NOMO-1 treated with dmso at 0.1 percent for 144 hours (cell line): Measurements from ENCODE around the gene ANKRD11.
"Not testable (repeated sequence)": the region's sequence is repeated elsewhere in the genome, so short reads cannot be mapped to it uniquely, and the experiment has no call there.

ENCODE experiments used
- DNase-seq: peaks from one replicate; lab custom pipeline; 2025; ENCODE audit not compliant: unreplicated experiment; lab: John Stamatoyannopoulos, UW

The ANKRD11 gene

GRCh38 chr16:89248196-89248982 lies 242.0 kb downstream of the ANKRD11 start:
- DNase-seq, result no peak

GRCh38 chr16:89247734-89248075 lies 242.7 kb downstream of the ANKRD11 start:
- DNase-seq, result not testable (repeated sequence)

DNA sequence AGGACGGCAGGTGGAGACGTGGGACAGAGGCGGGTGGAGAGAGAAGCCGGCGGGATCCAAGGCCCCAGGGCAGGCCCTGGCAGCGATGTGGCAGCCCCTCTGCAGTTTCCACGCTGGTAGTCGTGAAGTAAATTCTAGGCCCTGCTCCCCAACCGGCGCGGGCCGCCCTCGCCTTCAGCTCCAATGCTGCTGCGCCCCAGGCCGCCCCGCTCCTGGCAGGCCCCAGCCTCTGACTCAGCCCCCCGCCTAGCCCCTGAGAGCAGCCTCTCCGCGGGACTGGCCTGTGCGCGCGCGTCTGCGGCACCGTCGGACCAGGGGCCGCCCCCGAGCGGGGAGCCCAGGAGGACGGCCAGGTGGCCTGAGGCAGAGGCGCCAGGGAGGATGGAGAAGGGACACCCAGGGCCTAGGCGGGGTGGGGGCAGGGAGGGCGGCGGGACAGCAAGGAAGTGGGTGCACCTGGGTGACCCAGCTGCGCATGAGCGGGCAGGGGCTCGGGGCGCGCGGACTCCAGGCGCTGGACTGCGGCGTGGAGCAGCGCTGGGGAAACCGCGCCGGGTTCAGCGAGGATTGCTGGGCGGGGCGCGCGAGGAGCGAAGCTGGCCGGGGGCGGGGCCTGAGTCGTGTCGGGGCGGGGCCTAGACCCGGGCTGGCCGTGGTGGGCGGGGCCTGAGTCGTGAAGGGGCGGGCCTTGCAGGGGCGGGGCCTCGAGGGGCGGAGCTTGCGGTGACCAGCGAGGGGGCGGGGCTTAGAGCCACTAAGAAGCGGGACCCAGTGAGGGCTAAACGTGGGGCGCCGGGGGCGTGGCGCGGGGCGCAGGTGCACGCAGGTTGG lies 243.2 kb downstream of the ANKRD11 start:
- DNase-seq, result peak; percentile 38

GRCh38 chr16:89246383-89246902 lies 243.9 kb downstream of the ANKRD11 start:
- no peak for DNase-seq

DNA sequence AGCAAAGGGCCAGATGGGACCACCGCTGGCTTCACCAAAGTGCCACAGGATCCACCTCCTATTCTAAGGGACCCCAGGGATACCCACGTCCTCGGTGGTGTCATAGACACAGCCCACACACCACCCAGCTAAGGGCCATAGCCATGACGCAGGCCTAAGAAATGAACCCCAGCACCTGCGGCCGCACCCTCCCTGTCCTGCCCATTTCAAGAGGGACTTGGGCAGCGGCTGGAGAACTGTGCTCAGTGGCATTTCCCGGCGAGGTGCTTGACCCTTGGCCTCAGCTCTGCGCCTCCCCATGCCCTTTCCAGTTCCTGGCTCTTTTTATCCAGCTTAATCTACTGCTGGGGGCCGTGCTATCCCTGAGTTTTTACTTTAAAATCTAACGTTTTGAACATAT lies 245.6 kb downstream of the ANKRD11 start:
- no peak for DNase-seq

GRCh38 chr16:89244264-89244663 lies 246.1 kb downstream of the ANKRD11 start:
- DNase-seq, result not testable (repeated sequence)

DNA sequence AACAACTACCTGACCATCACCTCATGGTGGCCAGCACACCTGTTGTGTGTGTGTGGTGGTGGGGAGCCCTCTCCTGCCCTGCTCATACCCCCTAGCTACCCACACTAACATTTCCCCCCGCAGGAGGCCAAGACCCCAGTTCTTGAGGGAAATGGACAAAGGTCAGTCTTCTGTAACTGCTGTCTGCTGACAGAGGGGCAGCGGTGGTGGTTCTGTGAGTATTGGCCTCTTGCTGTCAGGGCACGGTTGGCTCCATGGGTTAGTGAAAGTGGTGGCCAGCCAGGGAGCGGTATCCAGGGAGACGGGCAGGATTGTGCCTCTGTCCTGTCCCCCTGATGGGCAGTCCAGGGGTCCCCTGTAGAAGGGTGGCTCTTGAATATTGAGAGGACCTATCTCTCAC lies 246.7 kb downstream of the ANKRD11 start:
- no peak for DNase-seq

GRCh38 chr16:89242795-89243200 lies 247.6 kb downstream of the ANKRD11 start:
- no peak for DNase-seq

DNA sequence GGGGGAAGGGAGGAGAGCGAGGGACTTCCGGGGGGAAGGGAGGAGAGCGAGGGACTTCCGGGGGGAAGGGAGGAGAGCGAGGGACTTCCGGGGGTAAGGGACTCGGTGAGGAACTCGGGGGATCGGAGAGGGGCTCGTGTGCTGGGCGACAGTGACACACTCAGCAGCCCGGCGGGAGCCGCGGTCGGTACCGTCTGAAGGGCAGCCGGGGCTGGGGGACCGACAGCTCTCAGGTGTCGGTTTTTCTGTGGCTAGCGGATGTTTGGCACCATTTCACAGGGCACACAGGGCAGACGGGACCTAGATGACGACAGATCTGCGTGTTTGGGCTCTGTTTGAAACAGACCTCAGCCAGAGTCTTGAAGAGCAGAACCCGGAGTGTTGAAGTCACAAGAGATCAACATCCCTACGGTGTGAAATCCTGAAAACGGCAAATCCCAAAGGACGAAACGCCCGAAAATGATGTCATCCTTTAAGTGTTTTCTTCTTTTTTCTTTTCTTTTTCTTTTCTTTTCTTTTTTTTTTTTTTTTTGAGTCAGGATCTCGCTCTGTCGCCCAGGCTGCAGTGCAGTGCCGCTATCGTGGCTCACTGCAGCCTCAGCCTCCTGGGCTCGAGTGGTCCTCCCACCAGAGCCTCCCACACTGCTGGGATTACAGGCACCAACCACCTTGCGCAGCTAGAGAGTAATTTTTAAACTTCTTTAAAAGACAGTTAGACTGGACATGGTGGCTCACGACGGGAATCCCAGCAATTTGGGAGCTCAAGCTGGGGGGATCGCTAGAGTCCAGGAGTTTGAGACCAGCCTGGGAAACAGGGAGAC lies 249.0 kb downstream of the ANKRD11 start:
- DNase-seq, result peak; percentile 50

- no peak for DNase-seq
Observed at GRCh38 chr16:89237733-89238132, 252.6 kb downstream of the ANKRD11 start.

DNA sequence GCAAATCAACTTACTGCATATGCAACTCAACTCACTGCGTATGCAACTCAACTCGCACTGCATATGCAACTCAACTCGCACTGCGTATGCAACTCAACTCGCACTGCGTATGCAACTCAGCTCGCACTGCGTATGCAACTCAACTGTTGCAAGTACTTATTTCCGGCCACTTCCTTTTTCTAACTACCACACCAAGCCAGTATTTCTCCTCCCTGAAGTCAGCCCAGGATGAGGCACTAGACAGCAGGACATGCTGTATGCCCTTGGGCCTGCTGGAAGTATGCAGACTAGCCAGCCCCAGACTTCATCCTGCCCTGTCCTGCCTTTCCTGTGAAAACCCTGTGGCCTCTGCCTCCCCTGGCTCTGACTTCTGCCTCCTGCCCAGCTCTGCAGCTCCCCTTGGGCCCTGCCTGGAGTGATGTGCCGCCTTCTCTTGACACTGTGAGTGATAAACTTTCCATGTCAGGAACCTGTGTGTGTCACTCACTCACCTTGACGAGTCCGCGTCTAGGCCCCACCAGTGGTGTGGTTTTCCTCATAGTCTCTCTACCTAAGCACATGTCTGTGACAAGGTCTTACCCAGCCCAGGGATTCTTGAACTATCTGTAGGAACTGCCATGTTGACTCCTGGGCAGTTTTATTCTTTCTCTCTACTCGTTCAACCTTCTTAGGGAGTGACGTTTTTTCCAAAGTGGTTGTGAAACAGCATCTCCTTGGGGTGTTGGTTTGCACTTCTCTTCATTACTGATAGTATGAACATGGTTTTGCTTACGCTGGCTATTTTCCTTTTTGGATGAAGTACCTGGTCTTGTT lies 256.5 kb downstream of the ANKRD11 start:
- DNase-seq, result peak; percentile 52

DNA sequence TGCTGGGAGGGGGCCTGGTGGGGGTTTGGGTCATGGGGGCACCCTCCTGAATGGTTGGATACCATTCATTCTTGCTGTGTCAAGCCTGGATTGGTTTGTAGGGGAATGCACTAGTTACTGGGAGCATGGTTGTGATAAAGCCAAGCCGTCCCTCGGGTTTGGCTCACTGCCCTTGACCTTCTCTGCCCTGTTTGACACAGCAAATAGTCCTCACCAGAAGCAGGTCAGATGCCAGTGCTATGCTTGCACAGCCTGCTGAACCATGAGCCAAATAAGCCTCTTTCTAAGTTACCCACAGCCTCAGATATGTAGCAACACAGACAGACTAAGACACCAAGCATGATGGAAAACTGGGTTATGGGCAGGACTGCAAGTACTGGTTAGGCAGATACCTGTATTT lies 258.3 kb downstream of the ANKRD11 start:
- DNase-seq, result no peak

DNA sequence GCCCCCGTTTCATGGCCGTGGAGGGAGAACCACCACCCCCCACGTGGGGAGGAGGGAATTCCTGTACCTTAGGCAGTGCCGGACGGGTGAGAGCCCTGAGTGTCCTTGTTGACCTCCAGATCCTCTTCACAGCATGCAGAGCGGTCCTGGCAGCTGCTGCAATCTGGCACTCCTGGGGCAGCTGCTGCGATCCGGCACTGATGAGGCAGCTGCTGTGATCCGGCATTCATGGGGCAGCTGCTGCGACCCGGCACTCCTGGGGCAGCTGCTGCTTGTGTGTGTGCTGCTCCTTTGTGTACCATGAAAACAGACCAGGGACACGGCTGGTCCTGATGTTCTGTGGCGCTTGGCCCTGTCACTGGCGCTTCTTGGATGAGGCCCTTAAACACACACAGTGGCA lies 260.1 kb downstream of the ANKRD11 start:
- DNase-seq, result no peak

- no peak for DNase-seq
Observed at GRCh38 chr16:89224665-89225064, 265.7 kb downstream of the ANKRD11 start.

DNA sequence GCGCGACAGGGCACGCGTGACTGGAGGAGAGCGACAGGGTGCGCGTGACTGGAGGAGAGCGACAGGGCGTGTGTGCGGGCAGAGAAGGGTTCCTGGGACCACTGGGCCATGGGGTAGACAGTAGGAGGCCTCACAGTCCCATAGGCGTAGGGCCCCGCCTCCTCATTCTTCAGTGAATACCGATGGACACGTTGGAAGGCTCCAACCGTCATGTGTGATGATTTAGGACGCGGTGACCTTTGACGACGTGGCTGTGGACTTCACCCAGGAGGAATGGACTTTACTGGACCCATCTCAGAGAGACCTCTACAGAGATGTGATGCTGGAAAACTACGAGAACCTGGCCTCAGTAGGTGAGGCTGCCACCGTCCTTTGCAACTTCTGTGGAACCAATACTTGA lies 267.4 kb downstream of the ANKRD11 start:
- no peak for DNase-seq

- DNase-seq, result no peak
Observed at GRCh38 chr16:89221604-89222003, 268.8 kb downstream of the ANKRD11 start.

- no peak for DNase-seq
Observed at GRCh38 chr16:89219365-89219764, 271.0 kb downstream of the ANKRD11 start.
